Tibial nerve (tissue), 3 donors: ENCODE results near the gene ST6GALNAC5.

Experiments used
- POLR2A ChIP-seq, 2 donors: fragments of 450-650 bp; IDR thresholded peaks; one replicate each; pipeline ENCODE4 v1.6.1; 2017; ENCODE audit warnings: antibody characterized with exemption in 2 of 2, mild to moderate bottlenecking in 2 of 2, moderate library complexity in 2 of 2
- TF ChIP-seq, protein P1 (sequence below), 5 experiments: fragments of 200-600 bp in 3 of 5; fragments of 450-650 bp in 2 of 5; sonication (generic) in 3 of 5; IDR thresholded peaks; one replicate each; pipeline ENCODE4 v1.5.1; 2016 to 2019; ENCODE audit warnings: antibody characterized with exemption in 5 of 5, mild to moderate bottlenecking in 3 of 5, moderate library complexity in 2 of 5

DNA sequence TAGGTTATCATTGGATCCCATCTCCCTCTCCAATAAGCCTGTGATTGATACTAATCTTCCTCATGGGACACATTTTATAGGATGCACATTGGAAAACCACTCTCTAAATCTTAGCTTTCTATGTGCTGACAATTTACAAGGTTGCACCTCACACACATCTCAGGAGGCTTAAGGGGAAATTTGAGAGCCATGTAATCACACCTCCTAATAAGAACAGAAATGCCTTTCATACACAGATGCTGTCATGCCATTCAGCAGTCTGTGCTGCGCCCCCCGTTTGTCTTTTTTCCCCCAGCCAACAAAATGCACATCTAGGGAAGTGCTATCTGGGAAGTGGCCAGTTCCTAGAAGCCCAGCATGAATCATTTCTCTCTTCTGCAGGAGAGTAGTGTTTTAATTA lies 154.5 kb downstream of the ST6GALNAC5 start:
- TF ChIP-seq, protein P1, sequence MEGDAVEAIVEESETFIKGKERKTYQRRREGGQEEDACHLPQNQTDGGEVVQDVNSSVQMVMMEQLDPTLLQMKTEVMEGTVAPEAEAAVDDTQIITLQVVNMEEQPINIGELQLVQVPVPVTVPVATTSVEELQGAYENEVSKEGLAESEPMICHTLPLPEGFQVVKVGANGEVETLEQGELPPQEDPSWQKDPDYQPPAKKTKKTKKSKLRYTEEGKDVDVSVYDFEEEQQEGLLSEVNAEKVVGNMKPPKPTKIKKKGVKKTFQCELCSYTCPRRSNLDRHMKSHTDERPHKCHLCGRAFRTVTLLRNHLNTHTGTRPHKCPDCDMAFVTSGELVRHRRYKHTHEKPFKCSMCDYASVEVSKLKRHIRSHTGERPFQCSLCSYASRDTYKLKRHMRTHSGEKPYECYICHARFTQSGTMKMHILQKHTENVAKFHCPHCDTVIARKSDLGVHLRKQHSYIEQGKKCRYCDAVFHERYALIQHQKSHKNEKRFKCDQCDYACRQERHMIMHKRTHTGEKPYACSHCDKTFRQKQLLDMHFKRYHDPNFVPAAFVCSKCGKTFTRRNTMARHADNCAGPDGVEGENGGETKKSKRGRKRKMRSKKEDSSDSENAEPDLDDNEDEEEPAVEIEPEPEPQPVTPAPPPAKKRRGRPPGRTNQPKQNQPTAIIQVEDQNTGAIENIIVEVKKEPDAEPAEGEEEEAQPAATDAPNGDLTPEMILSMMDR (IDR thresholded peaks at IDR 0.05), result no peak
- no peak for TF ChIP-seq POLR2A (IDR thresholded peaks at IDR 0.05)
